GM21528 (cell line): Measurements from ENCODE around the gene SERGEF.
"Not testable (repeated sequence)": the region's sequence is repeated elsewhere in the genome, so short reads cannot be mapped to it uniquely, and the experiment has no call there.

Experiments
- ATAC-seq: cut with Tn5 transposase; IDR thresholded peaks from one replicate; pipeline ENCODE4 v1.9.1; 2021; ENCODE audit warnings: mild to moderate bottlenecking, moderate library complexity; ENCODE audit not compliant: unreplicated experiment, low FRiP score

Gene SERGEF

GRCh38 chr11:17917556-17917955 is 95.3 kb downstream of the SERGEF start:
- ATAC-seq: no peak

GRCh38 chr11:17915500-17916143 is 97.2 kb downstream of the SERGEF start:
- ATAC-seq: no peak

GRCh38 chr11:17914957-17915356 is 97.9 kb downstream of the SERGEF start:
- no peak for ATAC-seq

GRCh38 chr11:17907046-17907445 is 105.8 kb downstream of the SERGEF start:
- no peak for ATAC-seq

GRCh38 chr11:17906436-17906835 is 106.4 kb downstream of the SERGEF start:
- ATAC-seq: no peak

GRCh38 chr11:17905477-17905876 is 107.4 kb downstream of the SERGEF start:
- peak; percentile 91 for ATAC-seq

- ATAC-seq: no peak
These were observed 111.4 kb downstream of the SERGEF start for GRCh38 chr11:17901481-17901880.

GRCh38 chr11:17898782-17899181 is 114.1 kb downstream of the SERGEF start:
- no peak for ATAC-seq

- ATAC-seq: no peak
These were observed 114.8 kb downstream of the SERGEF start for GRCh38 chr11:17898071-17898470.

GRCh38 chr11:17897495-17897894 is 115.4 kb downstream of the SERGEF start:
- ATAC-seq: no peak

GRCh38 chr11:17896496-17897151 is 116.2 kb downstream of the SERGEF start:
- ATAC-seq: not testable (repeated sequence)

GRCh38 chr11:17894929-17895658 is 117.8 kb downstream of the SERGEF start:
- no peak for ATAC-seq

- no peak for ATAC-seq
These were observed 120.4 kb downstream of the SERGEF start for GRCh38 chr11:17892409-17892808.

GRCh38 chr11:17890325-17890724 is 122.5 kb downstream of the SERGEF start:
- no peak for ATAC-seq

- ATAC-seq: no peak
These were observed 125.1 kb downstream of the SERGEF start for GRCh38 chr11:17887779-17888178.

- ATAC-seq: no peak
These were observed 128.9 kb downstream of the SERGEF start for GRCh38 chr11:17883946-17884345.

GRCh38 chr11:17883057-17883456 is 129.8 kb downstream of the SERGEF start:
- ATAC-seq: no peak

GRCh38 chr11:17878743-17879142 is 134.1 kb downstream of the SERGEF start:
- ATAC-seq: no peak

GRCh38 chr11:17877886-17878285 is 135.0 kb downstream of the SERGEF start:
- no peak for ATAC-seq

- no peak for ATAC-seq
These were observed 136.0 kb downstream of the SERGEF start for GRCh38 chr11:17876827-17877226.

- ATAC-seq: no peak
These were observed 137.0 kb downstream of the SERGEF start for GRCh38 chr11:17875891-17876290.

GRCh38 chr11:17873586-17873985 is 139.3 kb downstream of the SERGEF start:
- no peak for ATAC-seq
